Testis (tissue), 2 donors: ENCODE measurements around the gene ING5.

Experiments used
- POLR2A ChIP-seq: fragments of 450-650 bp; IDR thresholded peaks from one replicate; pipeline ENCODE4 v1.6.1; 2017; ENCODE audit warnings: antibody characterized with exemption, mild to moderate bottlenecking, moderate library complexity
- TF ChIP-seq, protein P1 (sequence below), 3 experiments: fragments of 450-650 bp in 2 of 3; fragments of 200-600 bp in 1 of 3; sonication (generic) in 1 of 3; IDR thresholded peaks; one replicate each; pipeline ENCODE4 v1.5.1; 2016 to 2019; ENCODE audit warnings: antibody characterized with exemption in 3 of 3, mild to moderate bottlenecking in 2 of 3, moderate library complexity in 1 of 3

DNA sequence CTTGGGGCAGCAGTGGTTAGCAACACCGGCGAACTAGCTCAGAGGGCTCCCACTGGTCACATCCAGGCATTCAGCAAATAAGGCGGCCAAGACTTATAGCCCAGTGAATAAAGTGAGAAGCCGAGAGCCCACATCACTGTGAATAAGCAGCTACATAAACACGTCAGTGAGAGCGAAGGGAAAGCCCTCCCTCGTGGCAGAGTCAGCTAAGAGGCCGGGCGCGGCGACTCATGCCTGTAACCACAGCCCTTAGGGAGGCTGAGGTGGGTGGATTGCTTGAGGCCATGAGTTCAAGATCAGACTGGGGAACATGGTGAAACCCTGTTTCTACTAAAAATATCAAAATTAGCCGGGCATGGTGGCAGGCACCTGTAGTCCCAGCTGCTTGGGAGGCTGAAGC lies 37.8 kb downstream of the ING5 start:
- TF ChIP-seq, protein P1, sequence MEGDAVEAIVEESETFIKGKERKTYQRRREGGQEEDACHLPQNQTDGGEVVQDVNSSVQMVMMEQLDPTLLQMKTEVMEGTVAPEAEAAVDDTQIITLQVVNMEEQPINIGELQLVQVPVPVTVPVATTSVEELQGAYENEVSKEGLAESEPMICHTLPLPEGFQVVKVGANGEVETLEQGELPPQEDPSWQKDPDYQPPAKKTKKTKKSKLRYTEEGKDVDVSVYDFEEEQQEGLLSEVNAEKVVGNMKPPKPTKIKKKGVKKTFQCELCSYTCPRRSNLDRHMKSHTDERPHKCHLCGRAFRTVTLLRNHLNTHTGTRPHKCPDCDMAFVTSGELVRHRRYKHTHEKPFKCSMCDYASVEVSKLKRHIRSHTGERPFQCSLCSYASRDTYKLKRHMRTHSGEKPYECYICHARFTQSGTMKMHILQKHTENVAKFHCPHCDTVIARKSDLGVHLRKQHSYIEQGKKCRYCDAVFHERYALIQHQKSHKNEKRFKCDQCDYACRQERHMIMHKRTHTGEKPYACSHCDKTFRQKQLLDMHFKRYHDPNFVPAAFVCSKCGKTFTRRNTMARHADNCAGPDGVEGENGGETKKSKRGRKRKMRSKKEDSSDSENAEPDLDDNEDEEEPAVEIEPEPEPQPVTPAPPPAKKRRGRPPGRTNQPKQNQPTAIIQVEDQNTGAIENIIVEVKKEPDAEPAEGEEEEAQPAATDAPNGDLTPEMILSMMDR (IDR thresholded peaks at IDR 0.05) = no peak
- no peak for TF ChIP-seq POLR2A
